ENCODE measurements around the gene UQCC3. TPM values are rescaled to one million over a fixed set of nuclear protein-coding genes. Genes with fewer than 3 reads are reported as not detected.
"Not testable (repeated sequence)": the region's sequence is repeated elsewhere in the genome, so short reads cannot be mapped to it uniquely, and the experiment has no call there.

Gene UQCC3
- total RNA-seq, 1 experiment from 2014 or later: 17.9 TPM

DNA sequence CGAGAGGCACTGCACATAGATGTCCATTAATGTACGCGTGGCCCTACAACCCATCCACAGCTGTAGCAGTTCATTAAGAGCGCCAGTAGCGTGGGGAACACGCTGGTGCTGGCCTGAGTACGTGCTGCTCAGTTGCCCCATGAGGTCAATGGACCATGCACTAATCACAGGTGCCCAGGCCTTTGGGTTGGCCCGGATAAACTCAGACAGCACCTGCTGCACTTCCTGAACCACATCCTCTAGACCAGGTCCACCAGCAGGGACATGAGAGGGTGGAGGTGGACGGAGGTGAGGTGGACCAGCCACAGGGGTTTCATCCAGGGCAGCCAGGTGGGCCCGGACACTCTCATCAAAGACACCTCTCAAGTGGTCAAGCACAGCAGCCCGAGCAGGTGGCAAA lies 22.0 kb upstream of the UQCC3 start:
- H3K4me1 ChIP-seq (ENCODE audit: control insufficient read depth in 1 of 2, insufficient read depth in 2 of 2, low read length in 2 of 2): peaks cover 12 to 39% of the 10 kb centered on the region in 2 experiments
- peaks cover 52% of the 10 kb centered on the region for H3K79me2 ChIP-seq (ENCODE audit: insufficient read depth, low read length)
- no peak for TF ChIP-seq ELF1 (IDR thresholded peaks at IDR 0.05; ENCODE audit: borderline replicate concordance, low read depth)
- no peak for TF ChIP-seq ZNF274 (IDR thresholded peaks at IDR 0.05; ENCODE audit: low read depth, low read length)
- TF ChIP-seq SRF (IDR thresholded peaks at IDR 0.05; ENCODE audit: low read depth): no peak
- no peak for TF ChIP-seq RAD21 (IDR thresholded peaks at IDR 0.05; ENCODE audit: low read depth)
- no peak for TF ChIP-seq REST (IDR thresholded peaks at IDR 0.05; ENCODE audit: low read depth)
- no peaks in the 10 kb centered on the region for H3K9me3 ChIP-seq (ENCODE audit: control insufficient read depth in 1 of 2, insufficient read depth in 1 of 2, low read depth in 1 of 2, low read length in 2 of 2)
- H2AFZ ChIP-seq (ENCODE audit: low read depth, low read length, poor library complexity, severe bottlenecking): no peak overlapping the region
- no peak for ATAC-seq
- H3K36me3 ChIP-seq (ENCODE audit: control insufficient read depth in 1 of 2, insufficient read depth in 2 of 2, low read length in 2 of 2): peaks cover 8 to 9% of the 10 kb centered on the region in 2 experiments; a peak in 3 of 4 replicates
- no peaks in the 10 kb centered on the region for H4K20me1 ChIP-seq (ENCODE audit: insufficient read depth)
- BruUV-seq (replicated peaks): no TSS peak
- no peaks in the 10 kb centered on the region for H3K27me3 ChIP-seq (ENCODE audit: insufficient read depth, low read length)
- no peak overlapping the region for H3K27ac ChIP-seq (ENCODE audit: low read depth, low read length)
- H3K9ac ChIP-seq (ENCODE audit: low read length): no peak overlapping the region
- H3K4me3 ChIP-seq (replicated peaks in 1 of 2; ENCODE audit: low read depth in 1 of 2, low read length in 2 of 2): no peak overlapping the region
- no peak for DNase-seq (ENCODE audit: low read depth, low spot score)
- H3K4me2 ChIP-seq (ENCODE audit: low read length): no peak overlapping the region
- ChIA-PET CTCF (no interaction called here), RAD21 (ENCODE audit: low non-redundant PET in 1 of 2, low total read pairs in 2 of 2, uncharacterized antibody in 2 of 2, unreplicated experiment in 2 of 2) (no interaction called here), POLR2A (interaction anchor here (0.9 to 14.1 kb wide), 2 partner anchors 8 to 16 kb away, joined by 3 to 195 read pairs; partner anchors contain the start of genes C11orf98 and CSKMT)
- H3K9me2 ChIP-seq (ENCODE audit: insufficient read depth): no peaks in the 10 kb centered on the region
- intact Hi-C loops (cut with micrococcal nuclease): loop anchor here (5.0 kb wide), 1 partner anchor 37 kb away; the partner anchor contains the start of genes EML3 and ROM1

- H3K36me3 ChIP-seq (ENCODE audit: control insufficient read depth in 1 of 2, insufficient read depth in 2 of 2, low read length in 2 of 2); H3K9me2 ChIP-seq (ENCODE audit: insufficient read depth); DNase-seq (ENCODE audit: low read depth, low spot score); H4K20me1 ChIP-seq (ENCODE audit: insufficient read depth); H3K4me3 ChIP-seq (replicated peaks in 1 of 2; ENCODE audit: low read depth in 1 of 2, low read length in 2 of 2); H3K4me2 ChIP-seq (ENCODE audit: low read length); H2AFZ ChIP-seq (ENCODE audit: low read depth, low read length, poor library complexity, severe bottlenecking); CTCF ChIA-PET; RAD21 ChIA-PET (ENCODE audit: low non-redundant PET in 1 of 2, low total read pairs in 2 of 2, uncharacterized antibody in 2 of 2, unreplicated experiment in 2 of 2); ATAC-seq; H3K9me3 ChIP-seq (ENCODE audit: control insufficient read depth in 1 of 2, insufficient read depth in 1 of 2, low read depth in 1 of 2, low read length in 2 of 2); H3K27ac ChIP-seq (ENCODE audit: low read depth, low read length); H3K9ac ChIP-seq (ENCODE audit: low read length); BruUV-seq (replicated peaks); H3K27me3 ChIP-seq (ENCODE audit: insufficient read depth, low read length): not testable (repeated sequence)
- intact Hi-C loops (cut with micrococcal nuclease): loop anchor here (5.0 kb wide), 1 partner anchor 58 kb away; the partner anchor contains the start of gene TUT1
- peaks cover 9 to 34% of the 10 kb centered on the region in 2 experiments for H3K4me1 ChIP-seq (ENCODE audit: control insufficient read depth in 1 of 2, insufficient read depth in 2 of 2, low read length in 2 of 2)
- POLR2A ChIA-PET: interaction anchor here (0.9 to 14.1 kb wide), 2 partner anchors 9 to 15 kb away, joined by 3 to 195 read pairs; partner anchors contain the start of genes C11orf98 and CSKMT
- peaks cover 44% of the 10 kb centered on the region for H3K79me2 ChIP-seq (ENCODE audit: insufficient read depth, low read length)
These were observed 21.2 kb upstream of the UQCC3 start for GRCh38 chr11:62650283-62650682.

Data from HCT116 (cell line).